HEK293T (cell line): Measurements from ENCODE around the gene RALGAPB.
A peak's percentile ranks its signal among the peaks of the same experiment; 100 is the strongest.

ENCODE experiments used
- CTCF ChIA-PET: fragments of 350-600 bp; formaldehyde crosslinking; extraction: SDS; loops from one replicate; lab custom pipeline; 2021; ENCODE audit warnings: antibody characterized with exemption, inconsistent platforms; lab: Yijun Ruan, JAX
- POLR2A ChIA-PET: fragments of 350-600 bp; formaldehyde crosslinking; extraction: SDS; loops from one replicate; lab custom pipeline; 2020; ENCODE audit warnings: antibody characterized with exemption, inconsistent platforms; lab: Yijun Ruan, JAX
- DNase-seq: peaks from one replicate; pipeline ENCODE4 v3.0.0; 2012; ENCODE audit warnings: mixed read lengths; ENCODE audit errors: extremely low spot score
- ARNT ChIP-seq: fragments of 450-650 bp; IDR thresholded peaks from 2 replicates; pipeline ENCODE4 v1.6.1; 2017; ENCODE audit warnings: mild to moderate bottlenecking
- BHLHE40 ChIP-seq: fragments of 450-650 bp; IDR thresholded peaks from 2 replicates; pipeline ENCODE4 v1.6.1; 2016; ENCODE audit warnings: mild to moderate bottlenecking, moderate library complexity, borderline replicate concordance
- CTBP1 ChIP-seq: fragments of 450-650 bp; IDR thresholded peaks from 2 replicates; pipeline ENCODE4 v1.6.1; 2016; ENCODE audit warnings: borderline replicate concordance
- ELF4 ChIP-seq: fragments of 450-650 bp; IDR thresholded peaks from 2 replicates; pipeline ENCODE4 v1.6.1; 2017; ENCODE audit warnings: antibody characterized with exemption
- FOXA1 ChIP-seq: fragments of 450-650 bp; IDR thresholded peaks from 2 replicates; pipeline ENCODE4 v1.6.1; 2016; ENCODE audit warnings: mild to moderate bottlenecking
- FOXK2 ChIP-seq: fragments of 450-650 bp; IDR thresholded peaks from 2 replicates; pipeline ENCODE4 v1.6.1; 2016; ENCODE audit warnings: mild to moderate bottlenecking
- FOXM1 ChIP-seq: fragments of 450-650 bp; IDR thresholded peaks from 2 replicates; pipeline ENCODE4 v1.6.1; 2017; ENCODE audit warnings: mild to moderate bottlenecking, borderline replicate concordance
- HDGF ChIP-seq: fragments of 450-650 bp; IDR thresholded peaks from 2 replicates; pipeline ENCODE4 v1.6.1; 2017; ENCODE audit warnings: antibody characterized with exemption, borderline replicate concordance
- L3MBTL2 ChIP-seq: fragments of 450-650 bp; conservative IDR thresholded peaks from 2 replicates; pipeline ENCODE4 v1.6.1; 2016; ENCODE audit warnings: mild to moderate bottlenecking
- LEF1 ChIP-seq: fragments of 450-650 bp; IDR thresholded peaks from 2 replicates; pipeline ENCODE4 v1.6.1; 2017; ENCODE audit warnings: mild to moderate bottlenecking, borderline replicate concordance
- NFRKB ChIP-seq: fragments of 450-650 bp; IDR thresholded peaks from 2 replicates; pipeline ENCODE4 v1.6.1; 2016; ENCODE audit warnings: mild to moderate bottlenecking, moderate library complexity
- PKNOX1 ChIP-seq: fragments of 450-650 bp; IDR thresholded peaks from 2 replicates; pipeline ENCODE4 v1.6.1; 2016
- SP1 ChIP-seq: fragments of 450-650 bp; IDR thresholded peaks from 2 replicates; pipeline ENCODE4 v1.6.1; 2017
- SUZ12 ChIP-seq: fragments of 450-650 bp; IDR thresholded peaks from 2 replicates; pipeline ENCODE4 v1.6.1; 2016; ENCODE audit warnings: mild to moderate bottlenecking
- TARDBP ChIP-seq: fragments of 450-650 bp; IDR thresholded peaks from 2 replicates; pipeline ENCODE4 v1.6.1; 2016
- ZNF384 ChIP-seq: fragments of 450-650 bp; IDR thresholded peaks from 2 replicates; pipeline ENCODE4 v1.6.1; 2016

RALGAPB gene

DNA sequence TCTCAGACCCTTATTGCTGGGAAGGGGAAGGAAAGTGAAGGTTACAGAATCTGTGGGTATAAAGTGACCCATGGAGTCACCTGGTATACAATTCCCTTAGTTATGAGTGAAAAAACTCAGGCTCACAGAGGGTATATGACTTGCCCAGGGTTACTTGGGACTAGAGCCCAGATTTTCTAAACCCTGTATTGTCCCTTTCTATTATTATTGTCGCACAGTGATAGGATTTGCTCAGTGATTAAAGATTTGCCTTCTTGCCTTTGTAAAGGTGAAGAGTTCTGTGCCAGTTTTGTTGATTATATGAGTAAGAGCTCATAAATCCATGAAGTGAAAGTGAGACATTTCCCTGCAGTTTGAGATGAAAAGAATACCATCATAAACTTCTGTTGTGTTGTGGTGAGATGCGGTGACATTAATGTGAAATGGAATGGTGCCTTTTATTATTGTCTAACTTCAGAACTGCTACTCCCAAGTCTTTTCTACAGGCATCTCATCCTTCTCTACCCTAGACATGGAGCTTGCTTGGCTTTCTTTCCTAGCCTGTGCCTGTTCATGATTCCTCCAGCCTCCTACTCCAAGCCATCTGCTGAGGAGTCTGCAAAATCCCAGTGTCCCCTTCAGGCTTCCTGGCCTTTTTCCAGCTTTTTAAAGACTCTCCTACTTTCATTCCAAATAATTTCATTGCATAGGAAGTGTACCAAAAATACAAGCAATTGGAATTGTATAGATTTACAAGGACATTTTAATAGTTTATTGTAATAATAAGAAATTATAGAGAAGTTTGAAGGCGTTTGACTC is 74.8 kb downstream of the RALGAPB start:
- ChIA-PET CTCF (no interaction called here), POLR2A (no interaction called here)
- no peak for DNase-seq
- TF ChIP-seq FOXK2 (no peak), ARNT (no peak), L3MBTL2 (no peak), FOXM1 (no peak), HDGF (no peak), TARDBP (no peak), BHLHE40 (no peak), FOXA1 (no peak), CTBP1 (no peak), SUZ12 (no peak), ZNF384 (no peak), SP1 (no peak), ELF4 (no peak), LEF1 (no peak), NFRKB (no peak), PKNOX1 (no peak)

DNA sequence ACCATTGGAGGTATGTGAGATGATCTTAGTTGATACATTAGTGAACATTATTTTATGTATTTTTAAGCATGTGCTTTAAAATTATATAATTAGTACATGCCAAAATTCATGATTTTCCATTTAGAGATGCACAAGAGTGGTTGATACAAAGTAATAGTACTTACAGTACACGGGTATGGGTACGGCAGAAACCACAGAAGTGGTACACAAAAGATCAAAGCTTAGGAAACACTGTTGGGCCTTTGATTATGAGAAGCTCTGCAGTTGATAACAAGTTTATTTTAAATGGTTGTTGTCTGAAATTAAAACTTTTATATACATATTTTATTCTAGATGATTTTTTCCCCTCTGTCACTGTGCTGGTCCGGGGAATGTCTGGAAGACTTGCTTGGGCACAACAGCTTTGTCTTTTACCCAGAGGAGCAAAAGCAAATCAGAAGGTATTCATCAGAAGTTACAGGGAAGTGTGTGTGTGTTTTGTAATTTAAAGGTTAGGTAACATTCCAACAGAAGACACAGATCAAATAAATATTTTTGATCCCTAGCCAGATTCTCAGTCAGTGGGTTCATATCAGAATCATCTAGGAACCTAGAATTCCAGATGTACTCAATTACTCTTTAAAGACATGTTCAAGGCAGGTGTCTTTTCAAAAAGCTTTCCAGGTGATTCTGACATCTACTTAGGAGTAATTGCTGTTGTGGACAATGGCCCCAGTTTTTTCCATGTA is 75.9 kb downstream of the RALGAPB start:
- POLR2A ChIA-PET: no interaction called here
- no peak for TF ChIP-seq ELF4
- TF ChIP-seq CTBP1: no peak
- no peak for TF ChIP-seq SUZ12
- no peak for TF ChIP-seq NFRKB
- no peak for TF ChIP-seq PKNOX1
- no peak for TF ChIP-seq L3MBTL2
- no peak for TF ChIP-seq ARNT
- no peak for TF ChIP-seq ZNF384
- no peak for TF ChIP-seq HDGF
- TF ChIP-seq SP1: no peak
- no peak for TF ChIP-seq FOXA1
- TF ChIP-seq TARDBP: no peak
- no peak for TF ChIP-seq FOXK2
- TF ChIP-seq LEF1: no peak
- CTCF ChIA-PET: no interaction called here
- no peak for DNase-seq

DNA sequence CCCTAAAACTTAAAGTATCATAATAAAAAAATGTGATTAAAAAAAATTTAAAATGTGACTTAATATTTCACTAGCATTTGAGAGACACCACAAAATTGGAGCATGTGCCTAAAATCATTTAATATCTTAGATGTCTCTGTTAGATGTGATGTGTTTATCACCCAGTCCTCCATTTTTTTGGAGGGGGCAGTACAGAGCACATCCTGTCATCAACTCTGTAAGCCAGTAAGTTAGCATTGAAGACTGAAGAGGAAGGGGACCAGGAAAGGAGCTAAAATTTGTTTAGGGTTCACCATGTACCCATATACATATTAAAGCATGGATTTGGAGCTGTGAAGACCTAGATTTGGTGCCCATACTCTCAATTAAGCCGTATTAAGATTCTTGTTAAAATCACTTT is 77.6 kb downstream of the RALGAPB start:
- ChIA-PET CTCF (interaction anchor here (1.1 kb wide), 1 partner anchor 31 kb away, joined by 3 read pairs; no protein-coding TSS in a partner anchor), POLR2A (interaction anchor here (1.9 kb wide), 1 partner anchor 104 kb away, joined by 4 read pairs; no protein-coding TSS in a partner anchor)
- TF ChIP-seq FOXA1 (no peak), LEF1 (no peak), ARNT (no peak), ZNF384 (no peak), ELF4 (no peak), FOXK2 (no peak), SP1 (no peak), CTBP1 (no peak), SUZ12 (no peak), BHLHE40 (no peak), TARDBP (no peak), L3MBTL2 (no peak), PKNOX1 (no peak), FOXM1 (no peak), NFRKB (no peak), HDGF (no peak)
- peak; percentile 17 for DNase-seq

GRCh38 chr20:38551056-38551626 is 78.5 kb downstream of the RALGAPB start:
- TF ChIP-seq PKNOX1 (no peak), LEF1 (no peak), NFRKB (no peak)
- POLR2A ChIA-PET: interaction anchor here (1.9 kb wide), 1 partner anchor 105 kb away, joined by 4 read pairs; no protein-coding TSS in a partner anchor
- CTCF ChIA-PET: interaction anchor here (0.9 to 1.1 kb wide), 2 partner anchors 9 to 31 kb away, joined by 3 to 4 read pairs; no protein-coding TSS in a partner anchor
- DNase-seq: no peak

DNA sequence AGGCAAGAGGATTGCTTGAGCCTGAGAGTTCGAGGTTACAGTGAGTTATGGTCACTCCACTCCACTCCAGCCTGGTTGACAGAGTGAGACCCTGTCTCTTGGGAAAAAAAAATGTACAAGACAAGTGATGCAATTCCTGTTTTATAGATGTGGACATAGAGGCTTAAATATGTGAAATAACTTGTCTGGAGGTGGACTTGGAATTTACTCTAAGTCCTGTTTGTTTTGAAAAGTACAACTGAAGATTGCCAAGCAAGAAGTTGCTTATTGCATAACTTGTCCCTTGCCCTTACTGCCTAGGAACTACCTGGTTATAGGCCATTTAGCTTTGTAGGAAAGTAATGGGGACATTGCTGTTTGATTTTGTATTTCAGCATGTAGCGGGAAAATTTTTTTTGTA is 82.3 kb downstream of the RALGAPB start:
- CTCF ChIA-PET: no interaction called here
- TF ChIP-seq HDGF: no peak
- no peak for TF ChIP-seq NFRKB
- no peak for TF ChIP-seq CTBP1
- no peak for TF ChIP-seq TARDBP
- TF ChIP-seq SUZ12: no peak
- no peak for TF ChIP-seq FOXM1
- no peak for TF ChIP-seq FOXA1
- TF ChIP-seq BHLHE40: no peak
- TF ChIP-seq SP1: no peak
- no peak for TF ChIP-seq PKNOX1
- no peak for TF ChIP-seq ARNT
- no peak for TF ChIP-seq L3MBTL2
- no peak for TF ChIP-seq ELF4
- no peak for TF ChIP-seq LEF1
- no peak for DNase-seq

More for the DNA sequence above, 82.3 kb downstream of the RALGAPB start:
- POLR2A ChIA-PET: no interaction called here
